ENCODE results near the gene TXNDC5. TPM values are rescaled to one million over a fixed set of nuclear protein-coding genes. Genes with fewer than 3 reads are reported as not detected.
A peak's percentile ranks its signal among the peaks of the same experiment; 100 is the strongest.

Gene TXNDC5
- polyA plus RNA-seq, 3 donors: 12.6 to 33.5 (median 21.2) TPM

GRCh38 chr6:7902221-7902620, 8.4 kb downstream of the TXNDC5 start:
- Mint-ChIP-seq H3K36me3 (peaks cover 74 to 75% of the 10 kb centered on the region in 2 donors), H3K27me3 (ENCODE audit: low read depth in 3 of 3) (peaks cover 0 to 2% (median 0%) of the 10 kb centered on the region in 3 donors), H3K27ac (peak overlapping the region in 1 of 7 donors; percentile 43), H3K4me1 (peaks cover 4% of the 10 kb centered on the region), H3K4me3 (no peak overlapping the region), H3K9me3 (no peaks in the 10 kb centered on the region)
- no peak for DNase-seq
- H3K27ac ChIP-seq (ENCODE audit: low read depth in 1 of 2, low read length in 2 of 2): no peak overlapping the region
- H3K79me2 ChIP-seq (ENCODE audit: insufficient read depth, low read length): peaks cover 23% of the 10 kb centered on the region
- peaks cover 72 to 77% of the 10 kb centered on the region in 2 donors for H3K36me3 ChIP-seq (replicated peaks in 1 of 2; ENCODE audit: control insufficient read depth in 1 of 2, insufficient read depth in 2 of 2, low read length in 2 of 2)
- H4K20me1 ChIP-seq (ENCODE audit: insufficient read depth, low read length): peaks cover 2% of the 10 kb centered on the region
- no peaks in the 10 kb centered on the region for H3K9me3 ChIP-seq (replicated peaks in 1 of 2; ENCODE audit: control insufficient read depth in 1 of 2, insufficient read depth in 1 of 2, low read length in 2 of 2)
- H2AFZ ChIP-seq (ENCODE audit: insufficient read depth, low read depth, low read length, poor library complexity, severe bottlenecking): no peak overlapping the region
- no peak overlapping the region for H3K9ac ChIP-seq (ENCODE audit: insufficient read depth, low read length, poor library complexity, severe bottlenecking)
- H3K4me3 ChIP-seq (replicated peaks in 1 of 3; ENCODE audit: low read depth in 2 of 3, low read length in 3 of 3): no peak overlapping the region
- no peaks in the 10 kb centered on the region for H3K4me1 ChIP-seq (ENCODE audit: control insufficient read depth in 1 of 2, insufficient read depth in 2 of 2, low read length in 2 of 2)
- TF ChIP-seq CTCF (IDR thresholded peaks at IDR 0.05): no peak
- H3K27me3 ChIP-seq (ENCODE audit: control insufficient read depth in 2 of 2, insufficient read depth in 2 of 2, low read length in 2 of 2): no peaks in the 10 kb centered on the region
- 100% methylated on average over 3 of the region's 8 CpGs for WGBS (ENCODE audit: insufficient coverage)
- intact Hi-C loops (cut with micrococcal nuclease): no loop called here
- no peak overlapping the region for H3K4me2 ChIP-seq (replicated peaks; ENCODE audit: extremely low read depth, low read length, poor library complexity, severe bottlenecking)

GRCh38 chr6:7901780-7902179, 8.8 kb downstream of the TXNDC5 start:
- Mint-ChIP-seq H3K36me3 (peaks cover 76 to 77% of the 10 kb centered on the region in 2 donors), H3K4me1 (peaks cover 4% of the 10 kb centered on the region), H3K27me3 (ENCODE audit: low read depth in 3 of 3) (peaks cover 0 to 2% (median 0%) of the 10 kb centered on the region in 3 donors), H3K27ac (peak overlapping the region in 1 of 7 donors; percentile 43), H3K4me3 (no peak overlapping the region), H3K9me3 (no peaks in the 10 kb centered on the region)
- no peaks in the 10 kb centered on the region for H3K4me1 ChIP-seq (ENCODE audit: control insufficient read depth in 1 of 2, insufficient read depth in 2 of 2, low read length in 2 of 2)
- H3K79me2 ChIP-seq (ENCODE audit: insufficient read depth, low read length): peaks cover 19% of the 10 kb centered on the region
- no peak for TF ChIP-seq CTCF (IDR thresholded peaks at IDR 0.05)
- 100% methylated on average over 3 of the region's 4 CpGs for WGBS (ENCODE audit: insufficient coverage)
- H3K4me2 ChIP-seq (replicated peaks; ENCODE audit: extremely low read depth, low read length, poor library complexity, severe bottlenecking): no peak overlapping the region
- H3K36me3 ChIP-seq (replicated peaks in 1 of 2; ENCODE audit: control insufficient read depth in 1 of 2, insufficient read depth in 2 of 2, low read length in 2 of 2): peaks cover 76 to 81% of the 10 kb centered on the region in 2 donors
- H3K9me3 ChIP-seq (replicated peaks in 1 of 2; ENCODE audit: control insufficient read depth in 1 of 2, insufficient read depth in 1 of 2, low read length in 2 of 2): no peaks in the 10 kb centered on the region
- H3K27me3 ChIP-seq (ENCODE audit: control insufficient read depth in 2 of 2, insufficient read depth in 2 of 2, low read length in 2 of 2): no peaks in the 10 kb centered on the region
- H3K9ac ChIP-seq (ENCODE audit: insufficient read depth, low read length, poor library complexity, severe bottlenecking): no peak overlapping the region
- intact Hi-C loops (cut with micrococcal nuclease): no loop called here
- H2AFZ ChIP-seq (ENCODE audit: insufficient read depth, low read depth, low read length, poor library complexity, severe bottlenecking): no peak overlapping the region
- no peak for DNase-seq
- no peaks in the 10 kb centered on the region for H4K20me1 ChIP-seq (ENCODE audit: insufficient read depth, low read length)
- H3K4me3 ChIP-seq (replicated peaks in 1 of 3; ENCODE audit: low read depth in 2 of 3, low read length in 3 of 3): no peak overlapping the region
- no peak overlapping the region for H3K27ac ChIP-seq (ENCODE audit: low read depth in 1 of 2, low read length in 2 of 2)
